LNCaP clone FGC (cell line): ENCODE data around the gene CYTH4.

ENCODE experiments used
- DNase-seq: peaks from one replicate; pipeline ENCODE4 v3.0.0-alpha.2; 2011; ENCODE audit warnings: low read depth
- H3K4me3 ChIP-seq: 2 replicates; pipeline ENCODE4 v1.5.1; 2011; ENCODE audit warnings: mild to moderate bottlenecking, low read depth, low read length, control low read depth
- TF ChIP-seq, protein P1 (sequence below): IDR thresholded peaks from 2 replicates; pipeline ENCODE4 v1.5.1; 2012; ENCODE audit warnings: mild to moderate bottlenecking; ENCODE audit not compliant: control insufficient read depth, insufficient read depth; ENCODE audit errors: extremely low read depth

CYTH4 gene

DNA sequence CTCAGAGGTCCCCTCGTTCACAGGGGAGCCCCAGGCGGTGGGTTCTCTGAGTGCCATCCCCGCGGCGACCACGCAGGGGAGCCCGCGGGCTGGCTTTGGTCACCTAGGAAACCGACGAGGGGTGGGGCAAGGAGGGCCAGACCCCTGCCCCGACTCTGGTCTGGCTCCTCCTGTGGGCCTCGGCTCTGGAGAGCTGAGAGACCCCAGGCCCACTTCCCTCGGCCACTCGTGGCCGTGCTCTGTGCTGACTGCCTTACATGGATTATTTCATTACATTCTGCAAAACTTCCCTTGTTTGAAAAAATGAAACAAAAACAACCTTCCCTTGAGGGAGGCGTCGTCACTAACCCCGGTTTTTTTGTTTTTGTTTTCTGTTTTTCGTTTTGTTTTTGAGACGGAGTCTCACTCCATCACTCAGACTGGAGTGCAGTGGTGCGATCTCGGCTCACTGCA, 15.1 kb upstream of the CYTH4 start:
- no peak for DNase-seq
- TF ChIP-seq, protein P1, sequence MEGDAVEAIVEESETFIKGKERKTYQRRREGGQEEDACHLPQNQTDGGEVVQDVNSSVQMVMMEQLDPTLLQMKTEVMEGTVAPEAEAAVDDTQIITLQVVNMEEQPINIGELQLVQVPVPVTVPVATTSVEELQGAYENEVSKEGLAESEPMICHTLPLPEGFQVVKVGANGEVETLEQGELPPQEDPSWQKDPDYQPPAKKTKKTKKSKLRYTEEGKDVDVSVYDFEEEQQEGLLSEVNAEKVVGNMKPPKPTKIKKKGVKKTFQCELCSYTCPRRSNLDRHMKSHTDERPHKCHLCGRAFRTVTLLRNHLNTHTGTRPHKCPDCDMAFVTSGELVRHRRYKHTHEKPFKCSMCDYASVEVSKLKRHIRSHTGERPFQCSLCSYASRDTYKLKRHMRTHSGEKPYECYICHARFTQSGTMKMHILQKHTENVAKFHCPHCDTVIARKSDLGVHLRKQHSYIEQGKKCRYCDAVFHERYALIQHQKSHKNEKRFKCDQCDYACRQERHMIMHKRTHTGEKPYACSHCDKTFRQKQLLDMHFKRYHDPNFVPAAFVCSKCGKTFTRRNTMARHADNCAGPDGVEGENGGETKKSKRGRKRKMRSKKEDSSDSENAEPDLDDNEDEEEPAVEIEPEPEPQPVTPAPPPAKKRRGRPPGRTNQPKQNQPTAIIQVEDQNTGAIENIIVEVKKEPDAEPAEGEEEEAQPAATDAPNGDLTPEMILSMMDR = peak; percentile 61
- H3K4me3 ChIP-seq = peak overlapping the region; percentile 13; the same call in 1 of the 2 replicates

DNA sequence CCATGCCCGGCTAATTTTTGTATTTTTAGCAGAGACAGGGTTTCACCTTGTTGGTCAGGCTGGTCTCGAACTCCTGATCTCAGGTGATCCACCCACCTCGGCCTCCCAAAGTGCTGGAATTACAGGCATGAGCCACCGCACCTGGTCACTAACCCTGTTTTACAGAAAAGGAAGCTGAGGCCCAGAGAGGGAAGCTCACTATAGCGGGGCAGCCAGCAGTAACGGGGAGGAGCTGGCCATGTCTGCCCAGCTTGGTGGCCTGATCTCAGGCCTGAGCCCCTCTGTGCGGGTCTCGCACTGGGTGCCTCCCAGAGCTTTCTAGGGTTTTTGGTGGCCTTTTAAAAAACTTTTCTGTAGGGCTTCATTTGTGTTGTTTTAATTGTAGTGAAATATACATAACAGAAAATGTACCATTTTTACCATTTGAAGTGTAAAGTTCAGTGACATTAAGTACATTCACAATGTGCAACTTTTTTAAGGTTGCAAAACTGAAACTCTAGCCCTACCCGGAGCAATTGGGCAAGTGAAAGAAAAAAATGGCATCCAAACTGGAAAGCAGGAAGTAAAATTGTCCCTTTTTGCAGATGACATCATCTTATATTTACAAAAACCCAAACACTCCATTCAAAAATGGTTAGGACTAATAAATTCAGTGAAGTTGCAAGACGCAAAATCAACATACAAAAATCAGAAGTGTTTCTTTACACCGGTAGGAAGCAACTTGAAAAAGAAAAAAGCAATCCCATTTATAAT, 14.5 kb upstream of the CYTH4 start:
- TF ChIP-seq, protein P1 = no peak
- H3K4me3 ChIP-seq = no peak overlapping the region
- no peak for DNase-seq

DNA sequence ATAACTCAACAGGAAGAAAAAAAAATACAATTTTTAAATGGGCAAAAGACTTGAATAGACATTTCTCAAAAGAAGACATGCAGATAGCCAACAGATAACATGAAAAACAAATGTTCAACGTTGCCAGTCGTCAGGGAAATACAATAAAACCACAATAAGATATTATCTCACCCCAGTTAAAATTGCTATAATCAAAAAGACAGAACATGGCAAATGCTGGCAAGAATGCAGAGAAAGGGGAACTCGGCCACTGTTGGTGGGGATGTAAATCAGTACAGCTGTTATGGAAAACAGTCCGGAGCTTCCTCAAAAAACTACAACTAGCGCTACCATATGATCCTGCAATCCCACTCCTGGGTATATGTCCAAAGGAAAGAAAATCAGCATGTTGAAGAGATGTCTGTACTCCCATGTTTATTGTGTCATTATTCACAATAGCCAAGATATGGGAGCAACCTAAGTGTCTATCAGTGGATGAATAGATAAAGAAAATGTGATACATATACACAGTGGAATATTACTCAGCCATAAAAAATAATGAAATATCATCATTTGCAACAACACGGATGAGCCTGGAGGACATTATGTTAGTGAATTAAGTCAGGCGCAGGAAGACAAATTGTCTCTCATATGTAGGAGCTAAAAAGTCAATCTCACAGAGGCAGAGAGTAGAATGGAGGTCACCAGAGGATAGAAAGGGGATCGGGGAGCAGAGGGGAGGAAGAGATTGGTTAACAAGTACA, 12.2 kb upstream of the CYTH4 start:
- DNase-seq = no peak
- no peak overlapping the region for H3K4me3 ChIP-seq
- TF ChIP-seq, protein P1 = no peak

DNA sequence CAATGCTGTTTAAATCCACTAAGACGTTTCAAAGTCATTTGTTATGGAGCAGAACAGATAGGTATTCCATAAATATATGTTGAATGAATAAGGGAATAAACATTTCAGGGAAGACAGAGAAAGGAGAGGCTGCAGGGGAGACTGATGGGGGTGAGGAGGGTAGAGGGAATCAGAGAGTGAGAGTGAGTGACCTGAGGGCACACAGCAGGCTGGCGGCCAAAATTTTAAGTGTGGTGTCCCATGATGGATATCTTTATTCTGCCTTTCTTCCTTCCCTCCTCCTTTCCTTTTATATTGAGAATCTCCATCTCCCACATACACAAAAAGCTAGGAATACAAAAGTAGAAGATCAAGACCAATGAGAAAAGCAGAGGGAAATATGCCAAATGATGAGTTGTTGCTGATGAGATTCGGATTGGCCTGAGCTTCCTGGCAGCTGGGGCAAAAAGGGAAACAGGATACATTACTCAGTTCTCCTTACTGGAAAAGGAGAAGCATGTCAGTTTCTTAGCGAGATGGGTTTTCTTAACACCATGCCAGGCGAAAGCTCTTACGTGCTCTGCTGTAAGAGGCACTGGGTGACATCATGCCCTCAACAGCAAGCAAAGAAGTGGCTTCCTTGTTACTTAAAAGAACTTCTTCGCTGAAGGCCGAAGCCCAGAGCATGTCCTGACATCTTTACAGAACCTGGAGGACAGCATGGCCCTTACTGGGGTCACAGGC, 11.2 kb upstream of the CYTH4 start:
- TF ChIP-seq, protein P1 = no peak
- DNase-seq = no peak
- H3K4me3 ChIP-seq = no peak overlapping the region

DNA sequence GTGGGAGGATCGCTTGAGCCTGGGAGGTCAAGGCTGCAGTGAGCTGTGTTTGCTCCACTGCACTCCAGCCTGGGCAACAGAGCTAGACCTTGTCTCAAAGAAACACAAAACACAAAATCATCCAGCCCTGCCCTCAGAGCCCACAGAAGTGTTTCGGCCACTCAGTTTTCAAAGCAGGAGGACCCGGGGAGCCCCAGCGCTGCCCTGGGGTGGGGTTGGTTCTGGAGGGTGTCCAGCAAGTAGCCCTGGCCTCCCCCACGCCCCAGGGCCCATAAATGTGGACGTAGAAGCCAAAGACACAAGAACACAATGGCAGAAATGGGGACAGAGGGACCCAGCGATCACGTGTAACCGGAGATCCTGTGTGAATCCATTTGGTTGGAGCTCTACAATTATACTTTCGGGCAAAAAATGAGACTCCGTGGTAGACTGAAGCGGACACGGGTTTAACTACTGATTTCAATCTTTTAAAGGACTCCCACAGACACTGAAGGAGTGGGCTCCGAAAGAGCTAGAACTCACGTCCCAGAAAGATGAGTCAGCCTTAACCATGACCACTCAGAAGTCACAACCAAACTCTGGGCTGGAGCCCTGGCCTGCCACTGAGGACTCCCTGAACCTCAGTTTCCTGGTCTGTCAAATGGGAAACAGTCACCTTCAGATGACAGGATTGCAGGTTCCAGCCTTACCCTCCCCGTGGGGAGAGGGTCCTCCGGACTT, 9.0 kb upstream of the CYTH4 start:
- no peak for DNase-seq
- no peak overlapping the region for H3K4me3 ChIP-seq
- TF ChIP-seq, protein P1 = no peak

DNA sequence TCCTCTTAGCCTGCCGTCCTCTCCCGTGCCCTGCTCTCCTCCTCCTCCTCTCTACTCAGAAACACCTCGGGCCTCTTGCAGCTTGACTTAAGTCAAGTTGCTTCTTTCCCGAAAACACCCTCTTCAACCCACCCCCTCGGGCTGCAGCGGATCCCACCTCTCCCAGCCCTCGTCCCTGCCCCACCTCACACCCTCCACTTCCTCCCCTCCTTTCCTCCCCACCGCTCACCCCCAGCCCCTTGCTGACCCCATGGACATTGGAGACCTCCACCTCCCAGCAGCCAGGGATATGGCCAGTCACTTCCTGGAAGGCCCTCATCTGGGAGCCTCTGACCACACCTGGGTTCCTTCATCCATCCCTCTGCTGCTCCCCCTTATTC, 8.5 kb upstream of the CYTH4 start:
- DNase-seq = no peak
- no peak overlapping the region for H3K4me3 ChIP-seq
- TF ChIP-seq, protein P1 = no peak
